Superior temporal gyrus (tissue), 1 donor: ENCODE data around the gene SCARB1.

Experiments used
- DNase-seq: peaks from one replicate; pipeline ENCODE4 v3.0.0-alpha.2; 2016; ENCODE audit errors: extremely low spot score

Gene SCARB1

DNA sequence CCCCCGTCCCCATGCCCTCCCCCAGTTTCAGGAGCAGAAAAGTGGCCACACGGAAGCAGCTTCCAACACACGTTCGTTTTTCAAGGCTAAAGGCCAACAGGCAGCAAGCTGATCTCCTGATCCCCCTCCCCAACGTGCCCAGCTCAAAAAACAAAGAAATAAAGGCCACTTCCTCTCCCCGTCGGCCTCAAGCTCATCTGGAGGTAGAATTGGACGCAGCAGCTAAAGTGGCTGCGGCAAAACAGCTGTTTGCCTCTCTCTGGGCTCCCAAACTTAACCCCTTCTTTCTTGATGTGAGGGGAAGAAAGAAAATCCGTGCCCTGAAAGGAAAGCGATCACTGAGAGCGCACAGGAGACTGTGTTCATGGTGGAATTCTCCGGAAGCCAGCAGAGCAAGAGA lies 66.3 kb downstream of the SCARB1 start:
- no peak for DNase-seq

DNA sequence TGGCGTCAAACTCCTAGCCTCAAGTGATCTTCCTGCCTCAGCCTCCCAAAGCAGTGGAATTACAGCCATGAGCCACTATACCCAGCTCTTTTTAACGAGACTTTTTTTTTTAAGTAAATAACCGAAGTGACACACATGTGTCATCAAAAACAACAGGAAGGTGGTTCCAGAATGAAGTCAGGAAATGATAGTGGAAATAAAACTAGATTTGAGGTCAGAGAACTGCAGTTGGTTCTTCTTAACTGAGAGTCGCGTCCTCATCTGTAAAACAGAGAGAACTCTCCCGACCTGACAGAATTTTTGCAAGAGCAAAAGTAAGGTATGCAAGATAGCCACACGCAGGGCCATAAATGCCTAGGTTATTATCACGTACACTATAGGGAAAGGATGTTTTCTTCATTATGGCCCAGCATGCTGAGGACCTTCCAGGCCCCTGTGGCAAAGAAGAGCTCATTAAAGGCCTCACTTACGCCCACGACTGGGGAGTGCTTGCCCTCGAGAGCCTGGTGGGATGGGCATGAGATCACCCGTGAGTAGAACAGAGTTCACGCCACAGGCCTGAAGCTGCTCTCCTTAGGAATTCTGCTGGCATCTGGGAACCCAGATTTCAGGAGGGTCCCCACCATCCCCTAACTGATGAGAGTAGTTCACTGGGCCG lies 67.2 kb downstream of the SCARB1 start:
- DNase-seq = no peak

GRCh38 chr12:124795081-124795948 lies 68.3 kb downstream of the SCARB1 start:
- DNase-seq = no peak

DNA sequence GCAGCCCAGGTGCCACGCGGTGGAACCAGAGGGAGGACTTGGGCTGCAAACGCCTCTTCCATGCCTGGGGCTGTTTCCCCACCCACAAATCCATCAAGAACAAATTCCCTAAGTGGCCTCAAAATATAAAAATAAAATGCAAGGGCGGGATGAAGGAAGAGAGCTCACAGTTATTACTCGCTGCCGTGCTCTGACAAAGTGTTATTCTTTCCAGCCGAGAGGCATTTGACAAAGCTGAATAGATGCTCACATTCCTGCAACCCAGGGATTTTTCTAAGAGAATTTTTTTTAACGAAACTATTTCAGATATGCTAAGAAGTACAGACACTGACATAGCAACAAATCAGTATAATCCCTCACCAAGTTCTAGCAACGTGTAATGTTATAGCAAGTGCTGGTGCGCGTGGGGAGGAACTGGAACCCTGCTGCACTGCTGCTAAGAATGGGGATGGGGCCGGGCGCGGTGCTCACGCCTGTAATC lies 70.7 kb downstream of the SCARB1 start:
- peak; percentile 64 for DNase-seq

GRCh38 chr12:124792156-124792555 lies 71.5 kb downstream of the SCARB1 start:
- no peak for DNase-seq

GRCh38 chr12:124790650-124791400 lies 72.8 kb downstream of the SCARB1 start:
- DNase-seq = no peak

- DNase-seq = no peak
These were observed 74.6 kb downstream of the SCARB1 start for GRCh38 chr12:124788936-124789555.

DNA sequence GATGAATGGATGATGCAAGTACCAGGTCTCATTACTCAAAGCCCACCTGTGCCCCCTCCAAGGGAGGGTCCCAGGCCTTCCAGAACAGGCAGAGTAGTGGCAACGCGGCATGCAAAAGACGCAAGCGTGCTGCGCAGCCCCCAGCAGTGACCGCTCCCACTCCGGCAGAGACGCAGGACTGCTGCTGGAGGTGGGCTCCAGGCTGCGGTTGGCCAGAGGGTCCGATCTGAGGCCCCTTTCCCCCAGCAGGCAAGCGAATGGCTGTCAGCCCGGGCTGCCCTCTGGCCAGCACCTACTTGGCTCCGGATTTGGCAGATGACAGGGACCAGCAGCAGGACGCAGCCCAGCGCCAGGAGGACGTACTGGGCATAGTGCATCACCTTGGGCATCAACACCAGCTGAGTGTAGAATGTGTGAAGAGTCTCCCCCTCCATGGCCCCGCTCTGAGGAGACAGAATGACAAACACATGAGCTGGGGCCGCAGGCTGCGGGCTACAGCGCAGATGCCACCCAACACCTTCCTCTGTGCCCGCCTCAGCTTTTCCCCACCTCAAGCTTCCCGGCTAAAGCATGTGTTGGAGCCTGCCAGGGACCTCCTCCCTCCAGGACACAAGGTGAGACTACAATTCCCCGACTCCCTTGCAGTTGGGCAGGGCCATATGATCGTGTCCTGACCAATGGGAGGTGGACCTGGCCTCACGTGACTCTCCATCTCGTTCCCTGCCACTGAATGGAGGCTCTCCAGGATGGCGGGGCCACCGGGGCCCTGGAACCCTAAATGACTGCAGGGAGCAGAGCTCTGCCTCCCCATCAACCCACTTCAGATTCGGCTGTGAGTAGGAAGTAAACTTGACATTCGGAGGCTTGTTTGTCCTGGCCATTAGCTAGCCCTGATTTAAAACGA lies 77.4 kb downstream of the SCARB1 start:
- peak; percentile 90 for DNase-seq

DNA sequence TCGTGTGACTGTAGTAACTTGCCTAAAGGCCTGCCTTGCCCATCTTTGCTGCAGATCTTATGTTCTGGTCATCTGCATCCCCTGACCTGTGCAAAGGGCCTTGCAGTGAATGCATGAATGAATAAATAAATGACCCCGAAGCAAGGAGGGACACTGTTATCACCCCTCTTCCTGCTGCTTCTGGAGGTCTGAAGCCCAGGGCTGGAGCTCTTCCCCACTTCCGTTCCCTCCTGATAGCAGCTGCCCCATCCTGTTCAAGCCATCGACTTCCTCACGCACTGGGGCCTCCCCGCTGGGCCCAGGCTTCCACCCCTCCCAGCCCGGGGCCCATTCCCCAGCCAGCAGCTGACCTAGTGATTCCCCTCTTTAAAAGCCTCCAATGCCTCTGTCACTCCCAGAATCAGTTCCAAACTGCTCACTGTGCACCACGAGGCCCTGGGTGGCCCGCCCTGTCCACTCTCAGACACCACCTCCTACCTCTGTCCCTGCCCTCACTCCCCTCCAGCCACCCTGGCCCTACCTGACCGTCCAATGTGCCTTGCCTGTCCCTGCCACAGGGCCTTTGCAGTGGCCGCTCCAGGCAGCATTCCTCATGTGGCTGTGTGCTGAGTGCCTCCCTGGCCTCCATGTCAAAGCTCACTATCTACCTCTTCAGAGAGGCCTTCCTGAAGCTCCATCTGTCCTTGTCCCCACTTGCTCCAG lies 78.6 kb downstream of the SCARB1 start:
- no peak for DNase-seq

GRCh38 chr12:124783087-124783486 lies 80.6 kb downstream of the SCARB1 start:
- no peak for DNase-seq

DNA sequence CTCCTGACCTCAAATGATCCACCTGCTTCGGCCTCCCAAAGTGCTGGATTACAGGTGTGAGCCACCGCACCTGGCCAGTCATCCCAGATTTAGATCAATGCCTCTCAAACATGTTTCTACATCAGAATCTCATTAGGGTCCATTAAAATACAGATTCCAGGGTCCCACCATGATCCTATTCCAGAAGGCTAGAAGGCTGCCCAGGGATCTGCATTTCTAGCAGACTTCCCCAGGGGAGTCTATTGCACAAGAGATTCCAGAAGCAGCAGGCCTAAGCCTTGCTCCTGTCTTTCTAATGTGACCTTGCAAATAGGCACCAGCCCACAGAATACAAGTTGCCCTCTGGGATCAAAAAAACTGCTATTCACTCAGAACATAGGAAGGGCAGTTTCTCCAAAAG lies 81.5 kb downstream of the SCARB1 start:
- no peak for DNase-seq

- no peak for DNase-seq
These were observed 82.6 kb downstream of the SCARB1 start for GRCh38 chr12:124780752-124781685.

DNA sequence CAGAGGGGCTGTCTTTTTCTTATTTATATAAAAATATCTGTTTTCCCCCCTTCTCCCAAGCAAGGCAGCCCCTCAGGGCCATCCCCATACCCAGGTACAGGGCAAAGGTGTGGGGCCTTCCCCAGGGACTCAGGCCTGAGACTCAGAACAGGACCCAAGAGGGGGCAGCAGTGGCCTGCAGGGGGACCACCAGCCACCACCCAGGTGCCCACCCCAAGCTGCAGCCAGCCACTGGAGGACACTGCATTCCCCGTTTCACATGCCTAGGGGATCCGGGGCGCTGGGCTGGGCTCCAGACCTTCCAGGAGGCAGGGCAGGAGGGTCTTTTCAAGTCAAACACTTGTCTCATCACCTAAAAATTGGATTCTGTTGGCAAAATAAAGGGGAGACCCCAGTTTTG lies 83.3 kb downstream of the SCARB1 start:
- no peak for DNase-seq

GRCh38 chr12:124779161-124780141 lies 84.2 kb downstream of the SCARB1 start:
- no peak for DNase-seq

DNA sequence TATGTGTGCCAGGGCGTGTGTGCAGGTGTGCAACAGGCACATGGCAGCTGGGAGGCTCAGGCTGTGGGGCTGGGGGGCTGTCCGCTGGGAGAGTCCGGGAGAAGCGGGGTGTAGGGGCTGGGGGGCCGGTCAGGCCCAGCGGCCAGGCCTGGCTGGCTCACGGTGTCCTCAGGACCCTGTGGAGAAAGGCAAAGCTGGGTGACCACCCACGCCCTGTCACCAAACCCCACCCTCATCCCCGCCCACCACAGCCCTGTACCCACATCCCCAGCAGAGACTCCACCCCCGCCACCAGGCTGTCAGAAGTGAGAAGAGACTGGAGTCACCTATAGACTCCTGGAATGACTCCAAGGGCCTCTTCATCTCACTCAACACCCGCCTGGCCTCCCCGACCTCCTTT lies 85.3 kb downstream of the SCARB1 start:
- no peak for DNase-seq

DNA sequence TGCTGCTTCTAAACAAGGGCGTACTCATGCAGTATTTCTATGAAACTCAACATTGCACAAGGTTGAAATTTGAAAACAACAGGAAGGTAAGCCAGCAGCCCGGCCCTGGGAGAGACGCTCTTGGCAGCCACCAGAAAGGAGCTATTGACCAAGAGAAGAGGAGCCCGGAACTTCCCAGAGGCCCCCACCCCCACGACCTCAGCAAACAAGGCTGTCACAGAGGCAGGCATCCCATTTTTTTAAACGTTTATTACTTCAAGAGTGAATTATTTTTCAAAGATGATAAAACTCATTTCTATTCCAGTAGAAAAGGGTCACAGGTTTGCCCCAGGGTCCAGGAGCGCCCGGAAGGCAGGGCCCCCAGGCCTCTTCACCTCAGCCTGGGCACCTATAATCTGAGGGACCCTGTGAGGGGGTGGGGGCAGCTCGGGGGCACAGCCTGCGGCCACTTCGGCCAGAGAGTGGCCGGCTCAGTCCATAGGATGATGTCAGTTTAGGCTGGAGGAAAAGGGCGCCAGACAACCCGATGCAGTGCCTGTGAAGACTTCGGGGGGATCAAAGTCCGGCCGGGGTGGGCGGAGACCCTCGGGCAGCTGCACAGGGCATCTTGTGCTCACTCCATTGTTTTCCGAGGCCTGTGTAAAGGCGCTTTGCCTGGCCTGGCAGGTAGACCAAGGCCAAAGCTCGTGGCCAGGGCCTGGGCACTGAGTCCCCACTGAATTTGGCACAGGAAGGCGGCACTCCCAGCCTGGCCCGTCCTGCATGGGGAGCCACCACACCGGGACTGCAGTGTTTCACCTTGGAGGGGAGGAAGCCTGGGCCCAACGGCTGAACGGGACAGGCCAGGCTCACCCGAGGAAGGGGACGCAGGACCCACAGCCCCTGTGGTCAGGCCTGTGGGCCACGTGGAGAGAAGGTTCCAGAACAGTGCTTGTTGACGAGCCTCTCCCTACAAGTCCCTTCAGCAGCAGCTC lies 86.0 kb downstream of the SCARB1 start:
- no peak for DNase-seq

DNA sequence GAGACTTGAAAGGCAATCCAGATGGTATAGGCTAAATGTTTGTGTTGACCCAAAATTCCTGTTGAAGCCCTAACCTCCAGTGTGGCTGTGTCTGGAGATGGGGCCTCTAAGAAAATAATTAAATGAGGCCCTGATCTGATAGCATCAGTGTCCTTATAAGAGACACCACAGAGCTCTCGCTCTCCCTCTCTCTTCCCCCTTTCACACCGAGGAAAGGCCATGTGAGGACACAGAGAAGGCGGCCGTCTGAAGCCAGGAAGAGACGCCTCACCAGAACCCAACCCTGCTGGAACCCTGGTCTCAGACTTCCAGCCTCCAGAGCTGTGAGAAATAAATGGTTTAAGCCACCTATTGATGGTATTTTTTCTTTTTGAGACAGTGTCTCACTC lies 87.5 kb downstream of the SCARB1 start:
- DNase-seq = no peak
